Globus pallidus (tissue), 1 donor: ENCODE data around the gene TENM4.

Experiments
- DNase-seq: peaks from one replicate; pipeline ENCODE4 v3.0.0-alpha.2; 2015; ENCODE audit warnings: low spot score

TENM4 gene

GRCh38 chr11:78967811-78968210, 473.0 kb downstream of the TENM4 start:
- no peak for DNase-seq

DNA sequence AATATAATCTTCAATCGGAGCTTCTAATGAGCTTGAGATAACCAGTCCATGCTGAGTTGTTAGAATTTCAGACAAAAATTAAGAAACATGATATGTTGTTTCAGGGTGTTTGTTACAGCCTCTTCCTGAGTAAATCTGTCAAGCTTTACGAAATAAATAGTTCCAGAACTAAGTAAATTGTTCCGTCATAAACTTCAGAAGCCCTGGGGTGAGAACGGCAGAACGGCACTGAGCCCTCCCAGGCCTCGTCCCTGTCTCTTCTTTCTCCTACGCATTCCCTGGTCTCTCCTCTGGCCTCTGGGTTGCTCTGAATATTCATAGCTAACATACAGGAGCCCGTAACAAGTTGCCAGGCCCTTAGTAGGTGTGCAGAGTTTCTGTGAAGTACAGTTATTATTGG, 475.4 kb downstream of the TENM4 start:
- no peak for DNase-seq

DNA sequence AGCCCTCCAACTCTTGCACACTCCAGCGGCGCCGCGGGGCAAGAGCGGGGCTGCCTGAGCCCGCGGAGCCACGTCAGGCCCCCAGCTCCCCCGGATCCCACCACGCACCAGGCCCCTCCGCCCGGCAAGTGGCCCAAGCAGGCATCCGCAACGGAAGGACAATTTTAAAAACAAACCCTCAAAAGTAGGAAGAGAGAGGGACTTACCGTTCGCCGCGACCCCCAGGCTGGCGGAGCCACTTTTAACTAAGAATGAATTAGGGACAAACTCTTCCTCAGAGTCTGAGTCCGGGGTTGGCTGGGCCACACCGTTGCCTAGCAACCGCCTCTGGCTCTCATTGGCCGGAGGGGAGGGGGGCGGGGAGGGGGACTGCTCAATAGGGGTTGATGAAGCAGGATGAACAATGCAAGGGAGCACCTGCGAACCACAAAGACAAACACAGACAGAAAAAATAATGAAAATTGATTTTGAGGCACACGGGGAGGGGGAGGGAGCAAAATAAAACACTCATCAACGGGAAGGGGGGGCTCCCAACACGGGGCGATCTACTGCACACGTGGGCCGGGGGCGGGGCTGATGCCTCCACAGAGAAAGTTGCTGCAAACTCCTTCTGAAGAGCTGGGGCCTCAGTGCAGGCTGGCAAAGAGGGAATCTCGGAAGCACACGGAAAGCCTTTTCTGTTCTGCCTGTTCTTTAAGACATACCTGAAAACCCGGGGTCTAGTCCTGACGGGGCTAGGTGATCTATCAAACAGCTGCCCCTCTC, 478.7 kb downstream of the TENM4 start:
- peak; percentile 47 for DNase-seq

GRCh38 chr11:78961247-78961646, 479.6 kb downstream of the TENM4 start:
- peak; percentile 21 for DNase-seq

- no peak for DNase-seq
These were observed 482.4 kb downstream of the TENM4 start for GRCh38 chr11:78958444-78958843.

- DNase-seq = no peak
These were observed 483.2 kb downstream of the TENM4 start for GRCh38 chr11:78957476-78958245.

- DNase-seq = no peak
These were observed 486.1 kb downstream of the TENM4 start for GRCh38 chr11:78954696-78955095.

- no peak for DNase-seq
These were observed 486.6 kb downstream of the TENM4 start for GRCh38 chr11:78954261-78954660.

GRCh38 chr11:78952890-78953289, 487.9 kb downstream of the TENM4 start:
- DNase-seq = no peak

DNA sequence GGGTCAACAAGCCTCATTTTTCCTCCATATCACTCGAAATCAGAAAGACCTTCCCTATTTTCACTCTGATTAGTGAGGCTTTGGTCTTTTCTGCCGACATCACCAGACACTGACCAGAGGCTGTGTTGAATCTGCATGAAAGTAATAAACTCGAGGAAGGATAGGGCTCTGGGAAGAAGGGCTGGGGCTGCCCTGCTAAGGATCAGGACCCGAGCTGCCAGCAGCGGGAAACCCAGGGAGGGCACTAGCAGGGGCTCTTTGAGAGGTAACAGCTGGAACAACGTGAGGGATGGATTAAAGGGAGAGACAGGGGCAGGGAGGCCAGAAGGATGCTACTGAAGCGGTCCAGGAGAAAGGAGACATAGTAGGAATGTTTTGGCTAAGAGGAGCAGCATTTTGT, 488.7 kb downstream of the TENM4 start:
- no peak for DNase-seq

DNA sequence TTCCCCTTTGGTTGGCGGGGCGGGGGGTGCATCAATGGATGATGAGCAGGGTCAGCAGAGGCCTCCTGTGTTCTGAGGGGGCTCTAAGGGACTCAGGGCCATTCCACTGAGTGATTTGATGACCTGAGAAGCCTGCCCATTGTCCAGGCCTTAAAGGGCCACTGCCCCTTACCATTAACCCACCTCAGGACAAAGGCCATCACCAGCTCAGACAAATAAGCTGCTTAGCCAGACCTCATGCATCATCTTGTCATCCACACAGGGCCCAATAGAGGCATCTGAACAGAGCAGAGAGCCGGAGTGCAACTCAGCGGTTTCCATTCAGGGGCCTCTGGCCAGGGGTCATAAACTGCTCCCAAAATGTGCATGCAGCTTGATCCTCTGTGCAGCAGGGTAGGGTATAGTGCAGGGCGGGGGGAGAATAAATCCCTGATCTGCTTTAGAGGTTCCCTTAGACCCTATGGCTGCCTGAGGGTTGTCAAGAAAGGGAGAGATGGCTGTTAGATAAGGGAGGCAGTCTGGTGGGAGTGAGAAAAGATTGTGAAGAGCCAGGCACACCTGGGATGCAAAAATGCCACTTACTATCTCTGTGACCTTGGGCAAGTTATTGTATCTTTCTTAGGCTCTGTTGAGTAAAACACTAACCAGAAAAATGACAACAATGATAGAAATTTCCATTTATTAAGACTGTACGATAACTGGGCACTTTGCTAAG, 490.7 kb downstream of the TENM4 start:
- no peak for DNase-seq

- no peak for DNase-seq
These were observed 493.6 kb downstream of the TENM4 start for GRCh38 chr11:78946945-78947902.

- DNase-seq = no peak
These were observed 497.0 kb downstream of the TENM4 start for GRCh38 chr11:78943841-78944240.

DNA sequence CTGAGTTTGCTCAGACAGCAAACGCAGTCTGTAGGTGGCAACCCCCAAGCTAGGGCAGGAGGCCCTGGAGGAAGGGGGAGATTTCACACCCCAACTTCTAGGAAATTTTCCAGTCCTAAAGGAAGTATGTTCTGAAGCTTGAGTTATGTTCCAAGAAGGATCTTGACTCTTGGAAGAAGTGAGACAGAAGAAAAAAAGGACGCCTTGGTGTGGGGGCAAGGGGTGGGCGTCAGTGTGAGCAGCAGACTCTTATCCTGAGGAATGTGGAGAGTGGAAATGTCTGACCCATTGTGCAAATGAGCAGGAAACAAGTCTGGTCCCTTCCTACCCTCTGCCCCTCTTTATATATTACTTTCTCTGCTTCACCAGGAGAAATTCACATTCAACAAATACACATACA, 497.7 kb downstream of the TENM4 start:
- no peak for DNase-seq

DNA sequence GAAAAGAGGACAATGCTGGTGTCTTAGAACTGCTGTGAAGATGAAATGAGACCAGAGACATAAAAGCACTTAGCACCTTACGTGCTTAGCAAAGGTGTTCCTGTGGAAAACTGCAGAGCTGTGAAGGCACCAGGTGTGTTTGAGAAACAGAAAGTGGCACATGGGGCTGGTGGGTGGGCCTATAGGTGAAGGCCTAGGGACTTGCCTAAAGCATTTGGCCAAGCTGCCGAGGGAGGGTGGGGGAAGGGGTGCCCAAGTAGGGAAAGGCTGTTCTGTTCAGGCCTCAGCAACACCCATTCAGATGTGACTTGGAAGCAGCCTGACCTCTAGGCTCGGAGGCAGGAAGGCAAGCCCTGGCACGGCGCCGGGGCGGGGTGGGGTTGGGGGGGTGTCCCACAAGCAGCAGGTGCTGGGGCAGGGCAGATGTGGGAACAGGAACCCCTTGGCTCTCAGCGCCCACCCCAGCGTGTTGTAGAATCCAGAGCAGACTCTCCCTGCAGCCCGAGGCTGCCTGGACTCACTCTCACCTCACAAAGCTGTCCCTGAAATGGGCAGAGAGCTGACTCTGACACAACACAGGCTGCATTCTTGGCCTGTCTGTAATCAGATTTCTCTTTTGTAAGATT, 499.5 kb downstream of the TENM4 start:
- DNase-seq = no peak

DNA sequence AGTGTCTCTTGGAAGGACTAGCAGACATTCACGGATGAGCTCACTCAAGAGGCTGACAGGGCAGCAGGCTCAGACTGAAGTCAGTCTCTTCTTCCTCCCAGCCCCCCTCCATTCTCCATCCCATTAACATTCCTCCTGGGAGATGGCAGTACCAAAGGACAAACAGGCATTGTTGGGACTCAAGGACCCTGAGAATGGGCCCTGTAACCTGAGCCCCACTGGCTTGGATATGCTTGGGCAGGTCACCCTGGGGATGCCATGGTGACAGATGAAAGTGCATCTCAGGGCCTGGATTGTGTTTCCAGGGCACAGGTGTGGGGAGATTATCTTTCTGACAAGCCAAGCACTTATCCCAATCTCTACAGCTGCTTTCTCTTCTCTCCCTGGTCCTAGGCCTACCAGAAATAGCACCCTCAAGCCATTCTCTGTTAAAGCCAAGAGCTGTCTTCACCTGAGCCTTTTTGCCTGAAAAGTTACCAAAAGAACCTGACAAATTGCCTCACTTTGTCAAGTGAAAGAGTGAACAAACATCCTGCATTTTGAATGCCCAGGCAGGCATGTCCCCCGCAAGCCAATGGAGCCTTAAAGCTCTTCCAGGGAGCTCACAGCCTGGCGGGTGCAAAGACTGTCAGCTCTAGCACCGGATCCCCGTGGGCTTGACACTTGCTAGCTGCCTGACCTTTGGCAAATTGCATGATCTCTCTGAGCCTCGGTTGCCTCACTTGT, 500.2 kb downstream of the TENM4 start:
- no peak for DNase-seq

DNA sequence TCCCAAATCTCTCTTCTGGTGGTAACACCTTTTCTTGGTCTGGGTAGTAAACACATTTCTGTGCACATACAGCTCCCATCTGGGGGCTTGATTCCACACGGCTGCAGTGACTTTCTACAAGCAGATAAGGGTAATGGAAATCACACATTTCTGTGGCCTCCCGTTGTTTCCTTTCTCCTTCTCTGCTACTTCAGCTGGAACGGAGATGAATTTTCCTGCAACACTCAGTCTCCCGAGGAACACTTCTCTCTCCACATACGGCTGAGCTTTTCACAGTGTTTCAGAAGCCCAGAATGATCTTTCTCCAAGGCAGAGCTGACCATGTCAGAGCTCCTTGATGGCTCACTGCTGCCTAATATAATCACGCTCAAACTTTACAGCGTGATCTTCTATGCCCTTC, 501.9 kb downstream of the TENM4 start:
- no peak for DNase-seq

- no peak for DNase-seq
These were observed 502.8 kb downstream of the TENM4 start for GRCh38 chr11:78938036-78938435.

GRCh38 chr11:78935398-78936068, 505.3 kb downstream of the TENM4 start:
- no peak for DNase-seq

- no peak for DNase-seq
These were observed 507.5 kb downstream of the TENM4 start for GRCh38 chr11:78933350-78933749.
